HG02798 (cell line): Measurements from ENCODE around the gene DUS4L.
"Not testable (repeated sequence)": the region's sequence is repeated elsewhere in the genome, so short reads cannot be mapped to it uniquely, and the experiment has no call there.

Source experiments
- ATAC-seq: cut with Tn5 transposase; IDR thresholded peaks from one replicate; pipeline ENCODE4 v1.9.1; 2021; ENCODE audit warnings: mild to moderate bottlenecking; ENCODE audit not compliant: unreplicated experiment, poor library complexity

Gene DUS4L, protein sequence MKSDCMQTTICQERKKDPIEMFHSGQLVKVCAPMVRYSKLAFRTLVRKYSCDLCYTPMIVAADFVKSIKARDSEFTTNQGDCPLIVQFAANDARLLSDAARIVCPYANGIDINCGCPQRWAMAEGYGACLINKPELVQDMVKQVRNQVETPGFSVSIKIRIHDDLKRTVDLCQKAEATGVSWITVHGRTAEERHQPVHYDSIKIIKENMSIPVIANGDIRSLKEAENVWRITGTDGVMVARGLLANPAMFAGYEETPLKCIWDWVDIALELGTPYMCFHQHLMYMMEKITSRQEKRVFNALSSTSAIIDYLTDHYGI

DNA sequence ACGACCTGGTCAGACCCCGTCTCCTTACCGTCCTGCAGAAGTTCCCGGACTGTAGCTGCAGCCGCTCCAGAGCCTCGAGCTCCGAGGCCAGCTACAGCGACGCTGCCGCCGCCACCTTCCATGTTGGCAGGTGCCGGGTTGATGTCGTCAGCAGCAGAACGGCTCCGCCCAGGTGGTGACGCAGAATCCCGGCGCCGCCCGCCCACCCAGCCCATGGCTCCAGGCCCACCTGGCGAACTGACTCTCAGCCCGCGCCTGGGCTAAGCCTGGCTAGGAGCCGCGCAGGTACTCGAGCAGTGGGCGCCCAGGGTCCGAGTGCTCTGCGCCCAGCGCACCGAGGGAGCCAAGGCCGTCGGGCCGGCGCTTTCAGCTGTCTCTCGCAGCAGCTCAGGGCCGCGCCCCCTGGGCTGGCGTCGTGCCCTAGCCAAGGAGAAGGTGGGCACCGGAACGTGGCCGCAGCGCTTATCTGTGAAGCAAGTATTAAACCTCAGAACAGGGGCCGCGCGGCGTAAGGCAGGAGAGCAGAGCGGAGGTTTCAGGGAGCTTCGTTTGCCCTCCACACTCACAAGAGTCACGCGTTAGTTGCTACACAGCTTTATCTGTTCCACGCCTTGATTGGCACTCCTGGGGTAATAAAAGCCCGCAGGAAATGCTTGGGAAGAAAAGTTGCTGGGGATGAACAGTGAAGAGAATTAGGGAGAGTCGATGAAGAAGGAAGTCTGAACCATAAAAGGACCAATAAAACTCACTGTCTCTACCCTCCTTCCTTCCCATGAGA is at the start of gene DUS4L, which contains the start of gene COG5:
DUS4L (plus strand) TSS at position 197 of the 778 bp plus-strand sequence. CDS start 3,100 bp downstream, outside the sequence.
COG5 (minus strand) TSS at position 146 of the 778 bp plus-strand sequence; CDS start at position 122, 24 bp downstream.
- peak; percentile 97 for ATAC-seq

DNA sequence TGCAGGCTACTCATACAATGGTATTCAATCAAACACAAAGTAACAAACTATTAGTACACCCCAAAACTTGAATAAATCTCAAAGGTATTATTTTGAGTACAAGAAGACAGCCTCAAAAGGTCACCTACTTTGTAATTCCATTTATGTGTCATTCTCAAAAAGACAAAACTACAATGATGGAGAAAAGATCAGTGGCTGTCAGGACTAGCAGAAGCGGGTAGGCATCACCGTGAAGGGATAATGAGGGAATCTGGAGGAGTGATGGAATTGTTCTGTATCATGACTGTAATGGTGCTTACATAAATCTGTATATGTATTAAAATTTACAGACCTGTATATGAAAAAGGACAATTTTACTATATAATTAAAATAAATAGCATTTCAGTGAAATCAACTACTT is 37.1 kb upstream of the DUS4L start:
- no peak for ATAC-seq

- no peak for ATAC-seq
Measured at GRCh38 chr7:107527196-107527595, 36.6 kb upstream of the DUS4L start.

- no peak for ATAC-seq
Measured at GRCh38 chr7:107528461-107528860, 35.3 kb upstream of the DUS4L start.

DNA sequence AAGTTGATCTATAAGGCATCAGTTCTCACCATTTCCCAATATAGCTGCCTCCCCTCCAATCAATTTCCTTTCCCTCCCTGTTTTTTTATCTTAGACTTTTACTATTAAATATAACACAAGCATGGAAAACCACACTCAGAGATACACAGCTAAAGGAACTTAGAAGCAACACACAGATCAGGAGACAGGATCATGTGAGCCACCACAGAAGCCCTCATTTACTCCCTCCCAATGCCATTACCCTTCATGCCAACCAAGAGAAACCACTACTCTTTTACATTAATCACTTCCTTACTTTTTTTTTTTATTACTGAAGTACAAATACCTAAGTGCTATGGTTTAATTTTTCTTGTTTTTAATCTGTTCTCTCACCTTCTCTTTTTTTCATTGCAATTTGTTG is 33.0 kb upstream of the DUS4L start:
- ATAC-seq: no peak

- ATAC-seq: no peak
Measured at GRCh38 chr7:107534139-107534538, 29.6 kb upstream of the DUS4L start.

DNA sequence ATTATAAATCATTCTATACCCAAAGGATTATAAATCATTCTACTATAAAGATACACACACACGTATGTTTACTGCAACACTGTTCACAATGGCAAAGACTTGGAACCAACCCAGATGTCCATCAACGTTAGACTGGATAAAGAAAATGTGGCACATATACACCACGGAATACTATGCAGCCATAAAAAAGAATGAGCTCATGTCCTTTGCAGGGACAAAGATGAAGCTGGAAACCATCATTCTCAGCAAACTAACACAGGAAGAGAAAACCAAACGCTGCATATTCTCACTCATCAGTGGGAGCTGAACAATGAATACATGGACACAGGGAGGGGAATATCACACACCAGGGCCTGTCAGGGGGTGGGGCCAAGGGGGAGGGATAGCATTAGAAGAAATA is 26.5 kb upstream of the DUS4L start:
- ATAC-seq: not testable (repeated sequence)

DNA sequence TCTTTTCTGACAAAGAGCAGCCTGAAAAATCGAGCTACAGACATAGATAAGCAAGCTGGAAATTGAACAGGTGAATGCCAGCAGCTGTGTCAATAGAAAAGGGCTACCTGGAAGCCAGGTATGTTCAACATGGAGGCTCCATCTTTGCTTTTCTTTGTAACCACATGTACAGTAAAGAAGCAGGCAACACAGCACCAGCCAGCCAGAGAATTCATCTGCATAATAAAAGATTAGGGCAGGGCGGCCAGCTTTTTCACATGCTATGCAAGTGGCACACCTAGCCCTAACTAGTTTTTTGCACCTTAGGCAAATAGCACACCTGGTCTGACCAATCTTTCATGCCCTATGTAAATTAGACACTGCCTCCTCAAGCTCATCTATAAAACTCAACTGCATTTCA is 25.8 kb upstream of the DUS4L start:
- no peak for ATAC-seq

GRCh38 chr7:107543338-107543993 is 20.3 kb upstream of the DUS4L start:
- no peak for ATAC-seq

GRCh38 chr7:107544848-107545591 is 18.8 kb upstream of the DUS4L start:
- no peak for ATAC-seq

DNA sequence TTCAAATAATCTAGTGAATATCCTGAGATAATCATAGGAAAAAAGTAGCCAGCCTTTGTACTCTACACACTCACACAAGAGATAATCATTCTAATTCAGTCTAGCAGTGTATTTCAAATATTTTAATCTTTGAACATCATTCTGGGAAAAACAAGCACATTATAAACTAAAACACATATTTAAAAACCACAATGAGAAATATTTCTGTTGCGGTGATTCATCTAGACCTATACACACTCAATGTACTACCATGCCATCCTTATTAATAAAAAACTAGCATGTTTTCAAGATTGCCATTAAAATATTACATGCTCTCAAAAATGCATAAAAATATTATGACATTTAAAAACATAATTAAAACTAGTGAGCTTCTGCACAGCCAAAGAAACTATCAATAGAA is 11.8 kb upstream of the DUS4L start:
- no peak for ATAC-seq

DNA sequence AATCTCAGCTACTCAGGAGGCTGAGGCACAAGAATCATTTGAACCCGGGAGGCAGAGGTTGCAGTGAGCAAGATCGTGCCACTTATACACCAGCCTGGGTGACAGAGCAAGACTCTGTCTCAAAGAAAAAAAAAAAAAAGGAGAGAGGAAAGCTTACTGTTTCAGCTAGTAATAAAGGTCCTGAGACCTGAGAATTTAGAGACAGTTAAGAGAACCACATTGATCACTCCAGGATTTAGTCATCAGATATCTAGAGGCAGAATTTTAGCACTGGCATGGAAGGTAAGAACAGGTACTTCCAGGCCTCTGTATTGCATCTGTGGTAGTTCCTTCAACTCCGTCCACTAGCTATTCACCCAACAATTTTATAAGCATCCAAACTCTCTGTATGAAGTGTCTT is 7.9 kb upstream of the DUS4L start:
- ATAC-seq: no peak

- no peak for ATAC-seq
Measured at GRCh38 chr7:107559864-107560263, 3.9 kb upstream of the DUS4L start.

- ATAC-seq: no peak
Measured at GRCh38 chr7:107560898-107561516, 2.8 kb upstream of the DUS4L start.

GRCh38 chr7:107563081-107563774 is 543 bp upstream of the DUS4L start:
- ATAC-seq: peak; percentile 60

GRCh38 chr7:107564553-107565298 is 955 bp downstream of the DUS4L start:
- ATAC-seq: no peak

DNA sequence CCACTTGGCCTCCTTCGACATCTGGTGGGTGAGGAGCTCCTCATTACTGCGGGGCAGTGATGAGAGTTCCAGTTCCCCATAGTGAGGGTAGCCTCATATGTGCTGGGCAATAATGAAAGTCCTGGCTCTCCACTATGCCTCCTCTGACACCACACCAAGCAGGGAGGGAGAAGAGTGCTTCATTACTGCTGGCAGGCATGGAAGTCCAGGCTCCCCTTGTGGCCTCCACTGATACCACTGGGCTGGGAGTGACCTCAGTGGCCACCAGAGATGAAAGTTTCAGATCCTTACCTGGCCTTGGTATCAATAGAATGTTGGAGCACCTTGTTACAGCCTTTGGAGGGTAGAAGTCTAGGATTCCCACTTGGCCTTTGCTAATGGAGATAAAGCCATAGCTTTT is 6.5 kb downstream of the DUS4L start:
- no peak for ATAC-seq

GRCh38 chr7:107573537-107573936 is 9.8 kb downstream of the DUS4L start:
- ATAC-seq: no peak

DNA sequence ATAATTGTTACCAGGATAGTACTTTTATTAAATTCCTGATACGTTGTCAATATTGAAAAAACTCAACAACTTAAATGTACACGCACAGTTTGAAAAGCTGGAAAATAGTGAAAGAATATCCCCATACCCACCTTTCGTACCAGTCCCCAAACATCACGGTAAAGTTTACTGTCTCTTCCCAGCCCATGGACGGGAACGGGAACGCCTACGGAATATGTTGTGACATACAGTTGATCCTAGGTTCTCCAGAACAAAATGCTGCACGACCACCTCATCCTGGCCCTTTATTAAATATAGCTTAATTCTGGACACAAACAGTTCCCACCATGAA is 15.7 kb downstream of the DUS4L start:
- ATAC-seq: no peak
